GM23248 (cell line): Measurements from ENCODE around the gene CUX1.

Experiments used
- EZH2 ChIP-seq: fragments of 200-600 bp; sonication (generic); IDR thresholded peaks from 2 replicates; pipeline ENCODE4 v1.6.1; 2018; ENCODE audit warnings: antibody characterized with exemption, mild to moderate bottlenecking; ENCODE audit not compliant: insufficient read depth, poor library complexity, severe bottlenecking
- EZH2phosphoT487 ChIP-seq: fragments of 200-600 bp; sonication (generic); IDR thresholded peaks from 2 replicates; pipeline ENCODE4 v1.6.1; 2018; ENCODE audit warnings: antibody characterized with exemption, moderate library complexity, mild to moderate bottlenecking, low read depth; ENCODE audit not compliant: insufficient read depth

GRCh38 chr7:102195361-102195760, 377.9 kb downstream of the CUX1 start:
- TF ChIP-seq EZH2, result no peak
- TF ChIP-seq EZH2phosphoT487, result no peak
